NCI-H2227 treated with DMSO at 0.1 percent for 48 hours (cell line): ENCODE data around the gene TPPP.
"Not testable (repeated sequence)": the region's sequence is repeated elsewhere in the genome, so short reads cannot be mapped to it uniquely, and the experiment has no call there.

Experiments
- DNase-seq: peaks from one replicate; lab custom pipeline; 2025; lab: John Stamatoyannopoulos, UW

Gene TPPP

GRCh38 chr5:694042-694431 is 885 bp upstream of the TPPP start:
- not testable (repeated sequence) for DNase-seq

DNA sequence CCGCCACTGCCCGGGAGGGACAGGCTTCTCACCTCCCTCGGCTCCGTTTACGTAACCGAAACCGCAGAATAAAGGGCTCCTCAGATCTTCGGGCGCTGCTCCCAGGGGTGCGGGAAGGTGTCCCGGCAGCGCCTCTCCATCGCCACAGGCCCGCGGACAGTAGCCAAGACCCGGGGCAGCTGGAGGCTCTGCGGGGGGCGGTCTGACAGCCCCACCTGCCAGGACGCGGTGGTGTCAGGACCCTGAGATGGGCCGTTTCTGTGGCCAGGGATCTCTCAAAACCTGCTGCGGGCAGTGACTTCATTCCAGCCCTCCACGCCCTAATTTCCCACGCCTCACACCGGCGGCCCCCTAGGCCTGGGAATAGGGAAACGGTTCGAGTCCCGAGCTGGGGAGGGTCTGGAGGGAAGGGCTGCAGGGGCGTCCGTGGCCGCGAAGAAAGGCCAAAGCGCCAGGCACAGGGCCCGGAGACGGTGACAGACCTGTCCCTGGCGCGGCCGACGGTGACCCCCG is 567 bp downstream of the TPPP start:
- not testable (repeated sequence) for DNase-seq

- DNase-seq: no peak
These were observed 1.2 kb downstream of the TPPP start for GRCh38 chr5:691817-692528.

- not testable (repeated sequence) for DNase-seq
These were observed 2.1 kb downstream of the TPPP start for GRCh38 chr5:691049-691448.

DNA sequence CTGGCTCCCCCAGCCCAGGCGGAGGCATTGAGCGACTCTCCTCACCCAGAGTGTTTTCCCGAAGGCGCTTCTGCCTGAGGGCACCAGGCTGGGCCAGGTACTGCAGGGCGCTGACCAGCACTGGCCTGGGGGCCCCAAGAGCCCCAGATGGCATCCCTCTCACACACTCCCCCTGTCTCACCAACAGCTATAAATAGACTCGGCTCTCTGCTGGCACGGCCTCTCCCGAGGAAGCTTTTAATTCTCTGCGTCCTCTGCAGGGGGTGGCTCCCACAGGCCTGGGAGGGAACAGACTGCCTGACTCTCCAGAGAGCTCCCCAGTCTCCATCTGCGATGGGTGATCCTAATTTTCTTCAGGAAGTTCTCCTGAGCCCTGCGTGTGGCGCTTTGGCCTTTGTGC is 2.9 kb downstream of the TPPP start:
- DNase-seq: not testable (repeated sequence)

DNA sequence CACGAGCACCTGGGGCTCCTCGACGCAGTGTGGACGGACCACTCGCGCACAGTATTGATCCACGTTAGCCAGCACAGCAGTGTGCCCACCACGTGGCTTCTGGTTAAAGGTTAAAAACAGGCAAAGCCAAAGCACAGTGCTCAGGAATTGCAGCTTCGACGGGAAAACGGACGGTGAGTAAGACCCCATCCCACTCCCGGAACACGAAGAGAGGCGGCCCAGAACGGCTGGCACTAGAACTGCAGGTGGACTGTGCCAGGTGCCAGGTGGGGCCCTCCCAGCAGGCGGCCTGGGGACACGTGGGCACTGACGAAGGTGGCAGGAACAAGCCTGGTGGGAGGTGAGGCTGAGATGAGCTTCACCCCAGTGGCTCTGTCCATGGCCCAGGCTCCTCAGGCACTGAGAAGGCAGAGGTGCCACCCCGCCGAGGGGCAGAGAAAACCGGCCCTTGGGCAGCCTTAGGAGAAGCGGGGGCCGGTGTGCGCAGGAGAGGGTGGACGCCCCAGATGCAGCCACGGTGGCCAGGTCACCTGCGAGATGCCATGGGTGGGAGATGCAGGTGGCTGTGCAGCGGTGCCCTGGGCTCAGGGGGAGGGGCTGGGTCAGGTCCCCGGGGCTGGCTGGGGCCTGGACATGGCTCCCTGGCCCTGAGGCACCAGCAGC is 4.7 kb downstream of the TPPP start:
- DNase-seq: not testable (repeated sequence)

GRCh38 chr5:686936-687335 is 6.2 kb downstream of the TPPP start:
- not testable (repeated sequence) for DNase-seq

GRCh38 chr5:686172-686523 is 7.0 kb downstream of the TPPP start:
- DNase-seq: not testable (repeated sequence)

DNA sequence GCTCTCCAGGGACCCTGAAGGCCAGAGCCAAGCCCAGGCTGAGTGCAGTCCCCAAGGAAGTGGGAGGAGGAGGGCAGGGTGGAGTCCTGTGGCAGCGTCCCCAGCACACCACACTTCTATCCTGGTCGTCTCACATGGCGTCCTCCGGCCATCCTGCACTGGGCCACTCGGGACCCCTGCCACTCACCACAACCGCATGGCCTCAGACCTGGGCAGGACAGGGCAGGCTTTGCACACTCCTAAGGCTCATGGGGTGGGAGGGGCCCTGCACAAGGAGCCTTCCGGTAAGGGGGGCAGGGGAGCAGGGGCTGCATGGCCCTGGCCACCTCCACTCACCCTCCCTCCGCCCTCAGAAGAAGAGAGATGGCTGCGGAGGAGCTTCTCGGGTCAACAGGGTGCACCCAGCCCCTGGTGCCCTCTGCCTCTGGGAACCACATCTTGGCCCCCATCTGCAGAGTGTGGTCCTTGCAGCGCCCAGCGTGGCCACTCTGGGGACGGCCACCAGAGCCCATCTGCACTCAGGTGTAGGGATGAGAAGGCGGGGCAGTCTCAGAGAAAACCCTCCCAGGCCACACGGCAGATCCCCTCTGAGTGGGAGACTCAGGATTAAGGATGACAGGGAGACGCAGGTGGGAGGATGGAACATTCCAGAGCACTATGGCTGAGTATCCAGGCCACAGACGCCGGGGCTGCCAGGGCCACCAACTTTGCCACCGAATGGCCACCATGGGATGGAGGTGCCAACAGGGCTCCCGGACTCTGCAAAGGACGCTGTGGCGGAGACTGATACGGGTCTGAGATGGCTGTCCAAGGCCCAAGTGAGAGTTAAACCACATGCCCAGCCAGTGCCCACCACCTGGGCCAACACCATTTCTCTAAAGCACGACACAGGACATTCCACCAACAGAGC is 7.6 kb downstream of the TPPP start:
- DNase-seq: no peak

GRCh38 chr5:684751-685216 is 8.4 kb downstream of the TPPP start:
- DNase-seq: no peak

DNA sequence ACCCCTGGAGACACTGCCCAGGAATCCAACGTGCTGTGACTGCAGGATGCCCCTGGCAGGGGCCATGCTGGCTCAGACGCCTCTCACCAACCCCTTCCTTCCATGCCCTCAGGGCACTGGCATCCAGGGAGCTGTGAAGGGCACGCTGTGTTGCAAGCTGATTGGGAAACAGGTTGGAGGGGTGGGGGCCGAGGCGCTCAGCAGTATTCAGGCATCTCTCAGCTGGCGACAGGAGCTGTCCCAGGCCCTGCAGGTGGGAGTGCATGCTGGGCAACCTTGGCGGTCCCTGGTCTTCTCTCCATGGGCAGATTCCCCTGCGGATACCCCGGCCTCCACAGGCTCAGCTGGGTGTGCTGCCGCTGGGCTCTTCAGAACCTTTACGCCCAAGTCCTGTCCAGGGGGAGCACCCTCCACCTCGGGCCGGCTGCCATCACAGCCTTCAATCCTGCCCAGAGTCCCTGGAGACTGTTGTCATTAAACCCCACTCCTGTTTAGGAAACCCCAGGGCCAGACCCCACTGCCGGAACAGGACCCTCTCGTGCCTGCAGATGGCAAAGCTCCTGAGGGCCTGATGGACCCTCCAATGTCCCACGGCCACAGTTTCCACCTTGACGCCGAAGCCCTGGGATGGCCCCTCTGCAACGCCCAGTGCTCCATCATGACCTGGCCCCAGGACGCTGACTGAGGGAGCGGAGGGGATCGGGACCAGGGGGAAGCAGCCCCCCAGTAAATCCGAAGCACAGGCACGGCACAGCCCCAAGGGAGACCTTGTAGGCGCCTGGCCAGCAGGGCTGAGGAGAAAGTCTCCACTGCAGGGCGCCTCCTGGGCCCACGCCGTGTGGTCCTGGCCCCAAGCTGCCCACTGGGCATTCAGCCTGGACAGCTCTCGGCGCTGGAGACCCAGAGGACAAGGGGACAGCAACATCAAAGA is 9.3 kb downstream of the TPPP start:
- DNase-seq: no peak

GRCh38 chr5:682651-683358 is 10.3 kb downstream of the TPPP start:
- DNase-seq: not testable (repeated sequence)

DNA sequence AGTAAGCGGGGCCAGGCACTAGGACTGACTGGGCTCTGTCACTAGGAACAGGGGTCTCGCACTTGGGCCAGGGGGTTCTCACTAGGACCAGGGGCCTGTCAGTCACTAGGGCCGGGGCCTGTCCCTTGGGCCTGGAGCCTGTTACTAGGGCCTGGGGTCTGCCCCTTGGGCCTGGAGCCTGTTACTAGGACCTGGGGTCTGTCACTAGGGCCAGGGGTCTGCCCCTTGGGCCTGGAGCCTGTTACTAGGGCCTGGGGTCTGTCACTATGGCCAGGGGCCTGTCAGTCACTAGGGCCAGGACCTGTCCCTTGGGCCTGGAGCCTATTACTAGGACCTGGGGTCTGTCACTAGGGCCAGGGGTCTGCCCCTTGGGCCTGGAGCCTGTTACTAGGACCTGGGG is 10.9 kb downstream of the TPPP start:
- DNase-seq: not testable (repeated sequence)

GRCh38 chr5:681317-682191 is 11.6 kb downstream of the TPPP start:
- DNase-seq: not testable (repeated sequence)

GRCh38 chr5:680836-681235 is 12.3 kb downstream of the TPPP start:
- DNase-seq: not testable (repeated sequence)

GRCh38 chr5:680118-680795 is 12.9 kb downstream of the TPPP start:
- not testable (repeated sequence) for DNase-seq

DNA sequence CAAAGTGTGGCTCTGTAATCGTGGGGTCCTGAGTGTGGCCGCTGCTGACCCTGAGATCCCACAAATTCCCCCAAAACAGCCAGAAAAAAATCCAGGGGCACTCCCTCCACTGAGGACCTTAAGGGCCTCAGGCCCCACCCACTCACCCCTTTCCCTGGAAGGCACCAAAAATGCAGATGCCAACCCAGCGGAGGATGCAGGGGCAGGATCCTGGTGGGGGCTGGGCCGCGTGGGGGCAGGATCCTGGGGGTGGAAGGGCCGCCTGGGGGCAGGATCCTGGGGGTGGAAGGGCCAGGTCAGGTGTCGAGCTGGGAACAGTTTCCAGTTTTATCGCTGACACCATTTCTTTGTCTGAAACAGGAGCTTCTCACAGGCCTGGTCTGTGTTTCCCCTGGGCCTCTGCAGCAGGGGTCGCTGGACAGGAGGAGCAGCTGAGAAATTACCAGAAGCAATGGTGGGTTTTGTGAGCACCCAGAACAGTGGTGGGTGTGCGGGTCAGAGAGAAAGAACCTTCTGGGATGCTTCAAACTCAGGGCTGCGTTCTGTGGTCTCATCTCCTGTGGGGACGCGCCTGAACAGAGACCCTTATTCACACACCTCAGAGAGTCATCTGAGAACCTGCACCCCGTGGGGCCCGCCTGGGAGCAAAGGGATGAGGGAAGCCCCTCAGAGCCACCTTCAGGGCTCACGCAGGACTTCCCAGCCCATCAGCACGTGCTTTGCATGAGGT is 13.8 kb downstream of the TPPP start:
- not testable (repeated sequence) for DNase-seq

DNA sequence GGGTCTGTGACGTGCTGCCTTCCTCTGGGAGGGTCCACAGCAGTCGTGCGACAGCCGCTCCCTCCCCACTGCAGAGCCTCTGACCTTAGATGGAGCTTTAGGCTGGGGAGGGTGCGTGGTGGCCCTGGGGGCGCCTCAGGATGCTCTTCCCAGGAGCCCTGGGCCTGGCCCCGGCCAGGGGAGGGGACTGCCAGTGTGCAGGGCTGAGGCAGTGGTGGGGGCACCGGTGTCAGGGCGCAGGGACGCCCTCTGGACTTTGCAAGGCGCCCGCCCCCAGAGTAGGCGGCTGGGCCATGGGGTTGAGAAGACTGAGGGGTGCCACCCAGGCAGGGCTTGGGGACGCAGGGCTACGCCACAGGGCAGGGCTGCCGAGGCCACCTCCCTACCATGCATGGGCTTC is 14.6 kb downstream of the TPPP start:
- not testable (repeated sequence) for DNase-seq
